Stimulated activated CD4-positive, alpha-beta T cell treated with anti-CD3 and anti-CD28 coated beads, Interleukin-4, amount 100 ng/mL, for 48 hours (primary cell): Measurements from ENCODE around the gene DPEP1.
"Not testable (repeated sequence)": the region's sequence is repeated elsewhere in the genome, so short reads cannot be mapped to it uniquely, and the experiment has no call there.

Experiments used
- DNase-seq, 2 donors: peaks; one replicate each; pipeline ENCODE4 v3.0.0-alpha.2; 2020; ENCODE audit warnings: low read depth in 2 of 2

The DPEP1 gene

GRCh38 chr16:89619840-89620239 is 6.4 kb downstream of the DPEP1 start:
- no peak for DNase-seq

- DNase-seq: no peak
Observed at GRCh38 chr16:89620406-89620841, 7.0 kb downstream of the DPEP1 start.

- no peak for DNase-seq
Observed at GRCh38 chr16:89621136-89621697, 7.8 kb downstream of the DPEP1 start.

GRCh38 chr16:89621698-89622409 is 8.4 kb downstream of the DPEP1 start:
- no peak for DNase-seq

GRCh38 chr16:89623511-89624261 is 10.2 kb downstream of the DPEP1 start:
- DNase-seq: no peak

- DNase-seq: no peak
Observed at GRCh38 chr16:89624777-89625761, 11.6 kb downstream of the DPEP1 start.

GRCh38 chr16:89629827-89630610 is 16.6 kb downstream of the DPEP1 start:
- DNase-seq: no peak

GRCh38 chr16:89633064-89633631 is 19.7 kb downstream of the DPEP1 start:
- DNase-seq: no peak

- not testable (repeated sequence) for DNase-seq
Observed at GRCh38 chr16:89634463-89635385, 21.3 kb downstream of the DPEP1 start.

- DNase-seq: no peak
Observed at GRCh38 chr16:89636663-89637062, 23.2 kb downstream of the DPEP1 start.

GRCh38 chr16:89637379-89637778 is 23.9 kb downstream of the DPEP1 start:
- no peak for DNase-seq

- DNase-seq: no peak
Observed at GRCh38 chr16:89638455-89638854, 25.0 kb downstream of the DPEP1 start.

- DNase-seq: no peak
Observed at GRCh38 chr16:89639385-89639784, 25.9 kb downstream of the DPEP1 start.

- DNase-seq: no peak
Observed at GRCh38 chr16:89641458-89642119, 28.1 kb downstream of the DPEP1 start.

GRCh38 chr16:89642574-89642973 is 29.1 kb downstream of the DPEP1 start:
- DNase-seq: no peak

- DNase-seq: no peak
Observed at GRCh38 chr16:89643769-89644300, 30.4 kb downstream of the DPEP1 start.

- DNase-seq: no peak
Observed at GRCh38 chr16:89645122-89645521, 31.7 kb downstream of the DPEP1 start.

GRCh38 chr16:89646270-89646669 is 32.8 kb downstream of the DPEP1 start:
- DNase-seq: no peak

- no peak for DNase-seq
Observed at GRCh38 chr16:89646906-89647305, 33.5 kb downstream of the DPEP1 start.
